ENCODE data around the gene PIGR.

PIGR gene

DNA sequence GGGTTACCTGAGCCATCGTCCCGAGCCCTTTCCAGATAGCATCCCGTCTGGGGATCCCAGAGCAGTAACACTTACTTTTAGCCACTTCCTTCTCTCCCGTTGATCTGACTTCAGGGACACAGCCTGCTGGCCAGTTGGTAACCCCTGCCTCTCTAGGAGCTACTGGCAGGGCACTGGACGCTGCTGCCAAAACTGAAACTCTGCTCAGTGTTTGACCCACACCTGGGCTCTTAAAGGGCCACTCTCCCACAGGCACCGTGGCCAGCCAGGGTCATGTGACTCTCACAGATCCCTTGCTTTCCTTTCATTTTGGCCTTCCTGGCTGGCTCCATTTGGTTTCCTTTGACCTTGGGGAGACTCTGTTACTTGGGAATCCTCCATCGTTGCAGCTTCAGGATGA is at the start of gene PIGR:
TSS of gene PIGR (minus strand) at position 206 of the 400 bp plus-strand sequence. CDS start 5,935 bp downstream, outside the sequence.
- DNase-seq = no peak

- no peak for DNase-seq
Observed at GRCh38 chr1:206992790-206993189, 46.5 kb upstream of the PIGR start.

DNA sequence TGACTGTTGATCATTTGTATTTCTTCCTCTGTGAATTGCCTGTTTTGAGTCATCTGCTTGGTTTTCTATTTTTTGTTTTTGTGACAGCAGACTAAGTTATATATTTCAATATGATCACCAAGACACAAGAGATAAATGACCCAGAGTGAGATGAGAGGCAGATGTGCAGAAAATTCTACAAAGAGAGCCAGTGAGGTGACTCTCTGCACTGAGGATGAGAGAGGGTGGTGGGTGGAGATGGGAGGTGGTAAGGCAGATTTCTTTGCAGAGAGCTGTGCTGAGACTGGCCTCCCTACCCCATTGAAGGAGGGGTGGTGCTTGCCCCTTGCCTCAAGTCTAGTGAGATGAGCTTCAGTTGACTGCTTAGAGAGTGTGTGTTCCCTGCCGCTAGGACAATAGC is 41.6 kb upstream of the PIGR start:
- no peak for DNase-seq

GRCh38 chr1:206986885-206987284 is 40.6 kb upstream of the PIGR start:
- no peak for DNase-seq

GRCh38 chr1:206986402-206986801 is 40.1 kb upstream of the PIGR start:
- DNase-seq = no peak

- no peak for DNase-seq
Observed at GRCh38 chr1:206985162-206985749, 39.0 kb upstream of the PIGR start.

GRCh38 chr1:206982216-206982615 is 36.0 kb upstream of the PIGR start:
- peak; percentile 45 to 67 for DNase-seq

DNA sequence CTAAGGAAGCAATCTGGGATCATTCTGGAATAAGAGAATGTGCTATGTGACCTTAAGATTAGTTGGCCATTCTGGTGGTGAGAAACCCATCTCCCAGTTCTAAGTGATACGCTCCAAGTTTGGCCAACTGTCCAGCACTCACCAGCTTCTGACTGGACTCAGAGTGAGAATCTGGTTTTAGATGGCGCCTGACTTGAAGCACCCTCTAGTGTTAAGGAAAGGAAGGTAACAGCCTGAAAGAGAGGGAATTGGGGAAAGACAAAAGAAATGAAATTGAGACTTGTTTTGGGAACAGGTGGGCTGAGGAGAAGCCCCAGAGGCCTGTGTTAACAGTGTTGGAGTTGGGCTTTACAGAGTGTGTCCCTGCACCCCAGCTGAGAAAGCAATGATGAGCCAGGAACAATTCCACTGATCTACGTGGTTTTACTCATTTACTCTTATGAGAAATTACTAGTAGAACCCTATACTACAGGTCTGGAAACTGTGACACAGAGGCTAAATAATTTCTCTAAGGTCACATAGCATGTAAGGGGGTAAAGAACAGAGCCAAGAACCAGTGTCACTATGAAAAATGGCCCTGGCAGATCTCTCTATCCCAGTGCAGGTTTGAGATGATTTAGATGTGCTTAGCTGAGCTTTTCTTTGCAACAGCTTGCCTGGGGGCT is 33.2 kb upstream of the PIGR start:
- DNase-seq = no peak

GRCh38 chr1:206978259-206978658 is 32.0 kb upstream of the PIGR start:
- DNase-seq = no peak

DNA sequence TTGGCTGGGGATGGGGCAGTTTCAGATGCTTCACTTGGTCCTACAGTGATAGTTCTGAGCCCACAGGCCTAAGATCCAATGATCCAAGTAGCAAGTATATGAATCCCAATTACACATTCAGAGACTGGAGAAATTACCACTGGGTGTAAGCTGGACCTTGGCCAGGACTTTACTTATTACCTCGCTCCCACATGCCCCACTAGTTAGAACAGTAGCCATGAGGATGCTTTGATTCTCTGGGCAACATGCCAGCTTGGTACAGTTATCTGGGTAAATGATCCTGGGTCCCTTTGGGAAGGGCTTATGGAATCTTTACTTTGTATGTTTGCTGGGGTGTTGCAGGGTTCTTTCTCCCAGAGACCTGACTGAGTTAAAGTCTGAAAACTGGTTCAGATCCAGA is 29.0 kb upstream of the PIGR start:
- DNase-seq = no peak

DNA sequence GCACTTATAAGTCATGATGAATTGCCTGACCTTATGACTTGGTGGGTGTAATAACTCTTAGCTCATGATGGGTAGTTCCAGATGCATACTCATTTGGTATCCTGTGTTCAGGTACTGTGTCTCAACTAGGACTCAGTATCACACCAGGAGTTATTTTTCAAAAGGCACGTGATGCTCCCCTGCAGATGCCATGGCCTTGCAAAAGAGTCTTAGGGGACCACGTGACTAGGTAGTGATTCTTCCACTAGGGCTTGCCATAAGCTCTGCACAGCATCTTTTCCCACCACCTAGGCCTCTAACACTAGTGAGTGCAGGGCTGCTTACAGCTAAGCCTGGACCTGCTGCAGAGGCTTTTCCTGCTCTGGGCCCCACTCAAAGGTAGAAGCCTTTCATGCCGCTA is 27.9 kb upstream of the PIGR start:
- DNase-seq = no peak

DNA sequence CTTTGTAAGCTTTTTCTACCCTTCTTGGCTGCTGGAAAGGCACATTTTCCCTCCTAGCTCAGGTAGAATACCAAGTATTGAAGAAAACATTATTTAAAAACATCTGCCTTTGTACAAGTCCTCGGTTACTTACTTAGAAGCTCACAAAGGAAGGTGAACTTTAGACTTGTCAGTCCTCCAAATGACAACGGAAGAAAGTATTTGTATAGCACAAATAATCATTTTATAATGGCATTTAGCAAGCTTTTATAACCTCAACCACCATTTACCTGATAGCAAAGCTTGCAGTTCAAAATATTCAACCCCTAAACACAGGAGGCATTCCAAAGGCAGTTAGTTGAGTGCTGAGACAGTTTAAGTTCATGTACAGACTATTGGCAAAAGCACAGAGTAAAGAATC is 26.5 kb upstream of the PIGR start:
- DNase-seq = no peak

DNA sequence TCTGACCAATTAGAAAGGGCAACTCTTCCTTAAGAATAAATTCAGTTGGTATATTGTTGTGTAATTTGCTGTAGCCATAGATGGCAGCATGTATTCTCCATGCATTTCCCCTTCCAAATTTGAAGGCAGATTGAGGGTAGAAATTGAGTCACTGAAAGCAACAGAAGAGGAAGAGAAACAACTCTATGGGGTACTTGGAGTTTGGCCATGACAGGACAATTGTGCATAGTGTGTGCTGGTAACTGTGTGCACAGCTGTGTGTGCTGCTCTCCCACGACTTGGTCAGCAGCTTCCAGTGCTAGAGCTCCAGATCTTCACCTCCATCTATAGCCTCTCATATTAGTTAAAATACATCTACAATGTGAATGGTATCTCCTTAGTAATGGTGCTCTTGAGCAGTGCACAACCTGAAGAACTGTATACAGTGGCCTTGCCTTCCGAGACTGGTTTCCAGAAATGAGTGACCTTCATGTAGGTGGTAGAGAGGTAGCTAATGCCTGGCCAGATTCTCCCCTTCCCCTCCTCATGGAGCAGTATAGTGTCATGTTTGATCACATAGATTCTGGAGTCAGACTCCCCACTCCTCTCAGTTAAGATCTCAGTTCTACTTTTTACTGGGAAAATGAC is 24.9 kb upstream of the PIGR start:
- no peak for DNase-seq

- DNase-seq = no peak
Observed at GRCh38 chr1:206970446-206970845, 24.2 kb upstream of the PIGR start, which contains the start of gene FCAMR. TSS of gene FCAMR (minus strand) at chr1:206970460. CDS start at chr1:206970125, 335 bp downstream.

GRCh38 chr1:206969090-206969489 is 22.8 kb upstream of the PIGR start:
- DNase-seq = no peak

GRCh38 chr1:206967096-206967849 is 21.0 kb upstream of the PIGR start:
- DNase-seq = no peak

- DNase-seq = no peak
Observed at GRCh38 chr1:206965781-206966180, 19.5 kb upstream of the PIGR start.

DNA sequence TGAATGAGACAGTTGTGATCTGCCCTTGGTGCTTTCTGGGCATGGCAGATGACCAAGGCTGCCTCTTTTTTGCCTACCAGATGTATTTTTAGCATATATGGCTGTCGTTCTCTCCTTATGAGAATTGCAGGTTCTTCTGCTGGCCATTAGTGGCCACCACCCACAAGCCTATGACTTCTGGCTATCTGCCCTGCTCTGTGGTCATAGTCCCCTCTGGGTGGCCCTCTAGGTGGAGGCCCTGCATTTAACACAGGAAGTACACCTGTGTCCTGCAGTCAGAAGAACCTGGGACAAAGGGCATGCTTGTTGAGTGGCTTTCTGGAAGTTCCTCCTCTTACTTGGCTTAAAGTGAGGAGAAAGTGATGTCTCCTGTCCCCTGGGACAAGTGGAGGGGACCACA is 17.5 kb upstream of the PIGR start:
- no peak for DNase-seq

DNA sequence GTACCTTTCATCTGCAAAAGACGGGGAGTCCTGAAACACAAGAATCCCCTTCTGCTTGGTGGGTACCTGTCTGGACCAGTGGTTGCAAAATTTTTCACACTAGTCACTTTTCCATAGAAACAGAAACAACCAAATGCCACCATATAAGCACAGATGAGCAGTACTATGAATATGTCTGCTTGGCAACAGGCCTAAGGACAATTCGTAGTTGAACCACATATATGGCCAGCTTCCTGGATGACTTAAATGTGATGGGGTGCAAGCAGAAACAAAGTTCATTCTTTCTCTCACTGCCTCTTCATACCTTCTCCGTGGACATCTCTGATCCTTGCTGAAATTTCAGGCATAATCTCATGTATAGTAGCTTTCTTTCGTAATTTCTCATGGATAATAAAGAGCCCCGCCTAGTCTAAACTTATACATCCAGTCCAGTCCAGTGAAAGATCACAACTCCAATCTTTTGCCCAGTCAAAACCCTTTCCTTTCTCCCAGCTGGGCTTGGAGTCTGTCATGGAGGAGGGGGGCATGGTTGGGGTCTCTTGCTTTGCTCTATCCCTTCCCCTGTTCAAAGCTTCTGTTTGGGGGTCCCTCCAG is 16.9 kb upstream of the PIGR start:
- DNase-seq = no peak

- DNase-seq = no peak
Observed at GRCh38 chr1:206962272-206962671, 16.0 kb upstream of the PIGR start.

DNA sequence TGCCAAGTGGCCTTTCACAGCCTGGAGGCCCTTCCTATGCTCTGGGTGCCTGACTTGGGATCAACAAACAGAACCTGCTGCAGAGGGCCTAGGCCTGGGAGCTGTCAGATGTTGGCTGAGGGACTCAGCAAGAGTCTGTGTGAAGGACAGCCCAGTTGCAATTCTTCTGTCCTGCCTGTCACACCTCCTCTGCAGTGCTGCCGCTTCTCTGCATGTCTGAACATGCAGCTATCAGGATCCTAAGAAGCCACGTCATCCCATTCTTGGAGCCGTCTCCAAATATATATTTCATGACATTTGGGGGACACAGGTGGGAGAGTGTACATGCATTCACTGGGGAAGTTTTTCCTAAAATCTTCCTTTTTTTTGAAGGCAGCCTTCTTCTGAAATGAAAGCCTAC is 15.4 kb upstream of the PIGR start:
- DNase-seq = no peak

DNA sequence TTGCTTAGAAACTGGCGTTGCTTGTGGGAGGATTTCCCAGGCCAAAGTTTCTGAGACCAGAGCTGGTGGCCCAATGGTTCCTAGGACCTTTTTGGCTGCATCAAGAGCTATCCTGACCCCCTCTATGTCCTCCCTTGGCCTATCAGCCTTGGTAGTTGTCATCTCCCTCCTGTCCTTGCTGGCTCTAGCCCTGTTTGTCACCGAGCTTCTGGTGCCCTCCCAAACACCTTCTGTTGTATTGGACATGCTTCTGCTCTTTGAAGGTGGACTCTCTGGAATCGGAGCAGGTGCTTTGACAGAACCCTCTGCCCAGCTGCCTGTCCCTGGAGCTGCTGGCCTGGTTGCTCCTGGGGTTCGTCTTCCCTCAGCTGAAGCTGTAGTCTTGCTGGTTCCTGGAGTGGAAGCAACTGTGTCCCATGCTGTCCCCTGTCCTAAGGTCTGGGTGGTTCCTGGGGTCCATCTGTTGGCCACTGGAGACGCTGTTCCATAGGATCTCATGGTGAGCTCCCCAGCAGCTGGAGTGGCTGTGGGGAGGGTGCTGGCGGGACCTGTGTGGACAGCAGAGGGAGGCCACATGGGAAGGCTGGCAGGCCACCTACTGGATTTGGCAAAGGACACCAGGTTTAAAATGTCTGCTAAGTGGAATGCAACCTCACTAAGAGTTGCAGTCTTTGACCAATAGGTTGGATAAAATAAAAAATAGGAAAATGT is 14.6 kb upstream of the PIGR start:
- no peak for DNase-seq

- no peak for DNase-seq
Observed at GRCh38 chr1:206958144-206958543, 11.9 kb upstream of the PIGR start.
